ENCODE results near the gene DAZAP1. TPM values are rescaled to one million over a fixed set of nuclear protein-coding genes. Genes with fewer than 3 reads are reported as not detected.

Gene DAZAP1
- total RNA-seq, 2 donors from 2014 or later: 154 to 179 TPM

GRCh38 chr19:1402411-1403070 lies 4.8 kb upstream of the DAZAP1 start:
- Mint-ChIP-seq H3K9me3 (no peaks in the 10 kb centered on the region), H3K4me1 (peaks cover 3% of the 10 kb centered on the region), H3K27ac (no peak overlapping the region), H3K36me3 (ENCODE audit: low read depth) (peaks cover 5% of the 10 kb centered on the region), H3K4me3 (peak overlapping the region; percentile 20), H3K27me3 (ENCODE audit: insufficient read depth) (no peaks in the 10 kb centered on the region)
- H3K27ac ChIP-seq (ENCODE audit: low read depth, low read length): no peak overlapping the region
- no peak overlapping the region for H3K4me3 ChIP-seq (ENCODE audit: low read length)
- no peak for DNase-seq
- H3K36me3 ChIP-seq (ENCODE audit: control insufficient read depth, insufficient read depth, low read length): no peaks in the 10 kb centered on the region
- H3K9ac ChIP-seq (ENCODE audit: extremely low read depth, low read length, poor library complexity, severe bottlenecking): no peak overlapping the region
- H3K4me1 ChIP-seq (ENCODE audit: control insufficient read depth, insufficient read depth, low read length): no peaks in the 10 kb centered on the region
- TF ChIP-seq CTCF (conservative IDR thresholded peaks at IDR 0.05): no peak
- no peaks in the 10 kb centered on the region for H3K27me3 ChIP-seq (ENCODE audit: control insufficient read depth, insufficient read depth, low read length, poor library complexity, severe bottlenecking)
- no peaks in the 10 kb centered on the region for H3K9me3 ChIP-seq (ENCODE audit: control insufficient read depth, low read length)
- 85 to 90% methylated on average over 16 to 25 of the region's 25 CpGs for WGBS, 2 experiments (ENCODE audit: insufficient coverage in 1 of 2, insufficient read length in 1 of 2)

- peaks cover 7% of the 10 kb centered on the region for H3K4me1 ChIP-seq (ENCODE audit: control insufficient read depth, insufficient read depth, low read length)
- peak; percentile 99 for DNase-seq
- Mint-ChIP-seq H3K27ac (no peak overlapping the region), H3K27me3 (ENCODE audit: insufficient read depth) (no peaks in the 10 kb centered on the region), H3K9me3 (no peaks in the 10 kb centered on the region), H3K36me3 (ENCODE audit: low read depth) (peaks cover 20% of the 10 kb centered on the region), H3K4me1 (peaks cover 25% of the 10 kb centered on the region), H3K4me3 (peak overlapping the region; percentile 89)
- H3K9ac ChIP-seq (ENCODE audit: extremely low read depth, low read length, poor library complexity, severe bottlenecking): no peak overlapping the region
- H3K36me3 ChIP-seq (ENCODE audit: control insufficient read depth, insufficient read depth, low read length): peaks cover 9% of the 10 kb centered on the region
- no peaks in the 10 kb centered on the region for H3K27me3 ChIP-seq (ENCODE audit: control insufficient read depth, insufficient read depth, low read length, poor library complexity, severe bottlenecking)
- peak; percentile 77 for TF ChIP-seq CTCF (conservative IDR thresholded peaks at IDR 0.05)
- WGBS, 2 experiments (ENCODE audit: insufficient coverage in 1 of 2, insufficient read length in 1 of 2): 1% methylated on average over 36 to 72 of the region's 72 CpGs
- no peaks in the 10 kb centered on the region for H3K9me3 ChIP-seq (ENCODE audit: control insufficient read depth, low read length)
- no peak overlapping the region for H3K27ac ChIP-seq (ENCODE audit: low read depth, low read length)
- H3K4me3 ChIP-seq (ENCODE audit: low read length): peak overlapping the region; percentile 89
These were observed 435 bp upstream of the DAZAP1 start for GRCh38 chr19:1406774-1407527.

DNA sequence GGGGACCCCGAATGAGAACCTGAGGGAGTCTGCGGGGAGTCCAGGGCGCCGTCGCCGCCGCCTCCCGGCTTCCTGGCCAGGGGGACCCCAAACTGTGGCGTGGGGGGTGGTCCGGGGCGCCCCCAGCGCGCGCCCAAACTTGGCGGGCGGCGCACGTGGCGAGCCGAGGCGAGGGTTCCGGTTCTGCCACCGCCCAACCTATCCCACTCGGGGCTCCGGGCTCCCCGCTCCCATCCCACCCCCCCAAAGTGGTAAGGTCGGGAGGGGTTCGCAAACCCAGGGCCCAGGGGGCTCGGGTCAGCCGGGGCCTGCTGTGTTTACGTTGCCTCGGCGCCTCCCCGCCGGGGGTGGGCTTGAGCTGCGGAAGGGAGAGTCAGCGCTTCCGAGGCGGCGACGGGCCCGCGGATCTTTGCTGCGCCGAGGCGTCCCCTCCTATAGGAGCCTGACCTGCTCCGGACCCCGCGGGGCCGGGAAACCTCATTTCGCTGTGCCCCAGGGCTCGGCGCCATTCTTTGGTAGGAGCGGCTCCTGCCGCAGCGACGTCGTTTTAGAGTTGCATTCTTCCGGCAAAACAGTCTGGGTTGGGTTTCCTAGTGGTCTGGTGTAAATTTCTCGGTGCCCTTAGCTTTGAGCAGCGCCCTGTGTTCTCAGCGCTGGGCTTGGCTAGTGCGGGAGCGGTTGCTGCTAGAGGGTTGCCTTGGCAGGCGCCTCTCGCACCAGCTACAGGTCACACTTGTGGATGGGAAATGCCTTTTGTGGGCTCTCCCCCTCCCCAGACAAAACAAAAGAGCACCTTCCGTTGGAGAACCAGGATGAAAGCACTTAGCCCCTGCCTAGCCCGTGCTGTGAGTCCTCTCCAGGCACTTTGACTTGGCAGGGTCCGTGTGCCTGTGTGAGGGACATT lies 1.2 kb downstream of the DAZAP1 start:
- H3K9me3 Mint-ChIP-seq: no peaks in the 10 kb centered on the region
- H3K27me3 Mint-ChIP-seq (ENCODE audit: insufficient read depth): no peaks in the 10 kb centered on the region
- Histone ChIP-seq H3K4me3 (ENCODE audit: low read length) (peak overlapping the region; percentile 93), H3K9ac (ENCODE audit: extremely low read depth, low read length, poor library complexity, severe bottlenecking) (peak overlapping the region; percentile 83), H3K9me3 (ENCODE audit: control insufficient read depth, low read length) (no peaks in the 10 kb centered on the region), H3K27ac (ENCODE audit: low read depth, low read length) (peak overlapping the region; percentile 38), H3K36me3 (ENCODE audit: control insufficient read depth, insufficient read depth, low read length) (peaks cover 14% of the 10 kb centered on the region), H3K4me1 (ENCODE audit: control insufficient read depth, insufficient read depth, low read length) (peaks cover 7% of the 10 kb centered on the region), H3K27me3 (ENCODE audit: control insufficient read depth, insufficient read depth, low read length, poor library complexity, severe bottlenecking) (no peaks in the 10 kb centered on the region)
- H3K36me3 Mint-ChIP-seq (ENCODE audit: low read depth): peaks cover 22% of the 10 kb centered on the region
- peak overlapping the region; percentile 88 for H3K27ac Mint-ChIP-seq
- TF ChIP-seq CTCF (conservative IDR thresholded peaks at IDR 0.05): no peak
- 2 to 4% methylated on average over 35 to 69 of the region's 69 CpGs for WGBS, 2 experiments (ENCODE audit: insufficient coverage in 1 of 2, insufficient read length in 1 of 2)
- H3K4me3 Mint-ChIP-seq: peak overlapping the region; percentile 89
- peaks cover 23% of the 10 kb centered on the region for H3K4me1 Mint-ChIP-seq
- peak; percentile 72 for DNase-seq

Measured in endodermal cell (in vitro differentiated cells).